Dendritic cell treated with granulocyte-macrophage colony-stimulating factor and Interleukin-4, amounts not matched to agents 40 ng/mL and 50 ng/mL, for 4 days (primary cell): ENCODE data around the gene AK4.

Source experiments
- H3K27ac Mint-ChIP-seq: one replicate; pipeline ENCODE4 v1.8.0; 2022; ENCODE audit warnings: mild to moderate bottlenecking, mixed read lengths
- H3K27me3 Mint-ChIP-seq: one replicate; pipeline ENCODE4 v1.8.0; 2022; ENCODE audit warnings: mild to moderate bottlenecking, mixed read lengths
- H3K36me3 Mint-ChIP-seq: one replicate; pipeline ENCODE4 v1.8.0; 2022; ENCODE audit warnings: low read depth, mixed read lengths
- H3K4me1 Mint-ChIP-seq: one replicate; pipeline ENCODE4 v1.8.0; 2022; ENCODE audit warnings: low read depth, mixed read lengths
- H3K4me3 Mint-ChIP-seq: one replicate; pipeline ENCODE4 v1.8.0; 2022; ENCODE audit warnings: mild to moderate bottlenecking, moderate library complexity, mixed read lengths
- H3K9me3 Mint-ChIP-seq: one replicate; pipeline ENCODE4 v1.8.0; 2022; ENCODE audit warnings: mixed read lengths
- intact Hi-C: fragments of 100-400 bp; cut with micrococcal nuclease; formaldehyde crosslinking; loops from one replicate; pipeline ENCODE4 v1.15.0; 2022

Gene AK4

GRCh38 chr1:65265296-65265650, 117.3 kb downstream of the AK4 start:
- H3K4me3 Mint-ChIP-seq: peak overlapping the region; percentile 67
- H3K27me3 Mint-ChIP-seq: peaks cover 36% of the 10 kb centered on the region
- peaks cover 19% of the 10 kb centered on the region for H3K4me1 Mint-ChIP-seq
- intact Hi-C loops: no loop called here
- no peak overlapping the region for H3K27ac Mint-ChIP-seq
- H3K9me3 Mint-ChIP-seq: no peaks in the 10 kb centered on the region
- H3K36me3 Mint-ChIP-seq: no peaks in the 10 kb centered on the region

- Mint-ChIP-seq H3K4me1 (peaks cover 19% of the 10 kb centered on the region), H3K27me3 (peaks cover 36% of the 10 kb centered on the region), H3K27ac (no peak overlapping the region), H3K9me3 (no peaks in the 10 kb centered on the region), H3K36me3 (no peaks in the 10 kb centered on the region), H3K4me3 (peak overlapping the region; percentile 67)
- intact Hi-C loops: no loop called here
These were observed 117.8 kb downstream of the AK4 start for GRCh38 chr1:65265651-65266351.

GRCh38 chr1:65266476-65266875, 118.5 kb downstream of the AK4 start:
- Mint-ChIP-seq H3K36me3 (no peaks in the 10 kb centered on the region), H3K4me3 (no peak overlapping the region), H3K27me3 (peaks cover 36% of the 10 kb centered on the region), H3K4me1 (peaks cover 19% of the 10 kb centered on the region), H3K27ac (no peak overlapping the region), H3K9me3 (no peaks in the 10 kb centered on the region)
- intact Hi-C loops: no loop called here

- peaks cover 36% of the 10 kb centered on the region for H3K27me3 Mint-ChIP-seq
- H3K4me3 Mint-ChIP-seq: no peak overlapping the region
- H3K27ac Mint-ChIP-seq: no peak overlapping the region
- intact Hi-C loops: no loop called here
- peaks cover 19% of the 10 kb centered on the region for H3K4me1 Mint-ChIP-seq
- H3K36me3 Mint-ChIP-seq: no peaks in the 10 kb centered on the region
- no peaks in the 10 kb centered on the region for H3K9me3 Mint-ChIP-seq
These were observed 119.3 kb downstream of the AK4 start for GRCh38 chr1:65267271-65267670.

GRCh38 chr1:65267683-65268082, 119.7 kb downstream of the AK4 start:
- Mint-ChIP-seq H3K27me3 (peaks cover 36% of the 10 kb centered on the region), H3K36me3 (no peaks in the 10 kb centered on the region), H3K4me3 (no peak overlapping the region), H3K27ac (no peak overlapping the region), H3K9me3 (no peaks in the 10 kb centered on the region), H3K4me1 (peaks cover 19% of the 10 kb centered on the region)
- intact Hi-C loops: no loop called here

GRCh38 chr1:65269612-65270011, 121.6 kb downstream of the AK4 start:
- peaks cover 15% of the 10 kb centered on the region for H3K4me1 Mint-ChIP-seq
- no peak overlapping the region for H3K4me3 Mint-ChIP-seq
- peaks cover 27% of the 10 kb centered on the region for H3K27me3 Mint-ChIP-seq
- intact Hi-C loops: no loop called here
- H3K36me3 Mint-ChIP-seq: no peaks in the 10 kb centered on the region
- no peaks in the 10 kb centered on the region for H3K9me3 Mint-ChIP-seq
- H3K27ac Mint-ChIP-seq: no peak overlapping the region

GRCh38 chr1:65276197-65276939, 128.4 kb downstream of the AK4 start:
- Mint-ChIP-seq H3K36me3 (no peaks in the 10 kb centered on the region), H3K9me3 (no peaks in the 10 kb centered on the region), H3K27ac (no peak overlapping the region), H3K27me3 (no peaks in the 10 kb centered on the region), H3K4me3 (no peak overlapping the region), H3K4me1 (no peaks in the 10 kb centered on the region)
- intact Hi-C loops: no loop called here

- Mint-ChIP-seq H3K36me3 (no peaks in the 10 kb centered on the region), H3K4me1 (no peaks in the 10 kb centered on the region), H3K9me3 (no peaks in the 10 kb centered on the region), H3K4me3 (no peak overlapping the region), H3K27me3 (no peaks in the 10 kb centered on the region), H3K27ac (no peak overlapping the region)
- intact Hi-C loops: no loop called here
These were observed 129.8 kb downstream of the AK4 start for GRCh38 chr1:65277605-65278347.

- no peak overlapping the region for H3K4me3 Mint-ChIP-seq
- no peaks in the 10 kb centered on the region for H3K4me1 Mint-ChIP-seq
- H3K36me3 Mint-ChIP-seq: no peaks in the 10 kb centered on the region
- no peak overlapping the region for H3K27ac Mint-ChIP-seq
- intact Hi-C loops: no loop called here
- H3K27me3 Mint-ChIP-seq: no peaks in the 10 kb centered on the region
- no peaks in the 10 kb centered on the region for H3K9me3 Mint-ChIP-seq
These were observed 130.5 kb downstream of the AK4 start for GRCh38 chr1:65278376-65279069.

GRCh38 chr1:65279070-65279779, 131.2 kb downstream of the AK4 start:
- intact Hi-C loops: no loop called here
- H3K27ac Mint-ChIP-seq: no peak overlapping the region
- no peaks in the 10 kb centered on the region for H3K27me3 Mint-ChIP-seq
- no peaks in the 10 kb centered on the region for H3K9me3 Mint-ChIP-seq
- no peak overlapping the region for H3K4me3 Mint-ChIP-seq
- H3K36me3 Mint-ChIP-seq: no peaks in the 10 kb centered on the region
- H3K4me1 Mint-ChIP-seq: no peaks in the 10 kb centered on the region
